Colonic mucosa (tissue), 4 donors: Measurements from ENCODE around the gene RPS10. TPM values are rescaled to one million over a fixed set of nuclear protein-coding genes. Genes with fewer than 3 reads are reported as not detected.
"Not testable (repeated sequence)": the region's sequence is repeated elsewhere in the genome, so short reads cannot be mapped to it uniquely, and the experiment has no call there.

Experiments used
- DNase-seq: peaks from one replicate; pipeline ENCODE4 v3.0.0-alpha.2; 2020
- H3K27ac ChIP-seq: fragments of 200-600 bp; one replicate; pipeline ENCODE4 v1.8.0; 2021
- H3K27me3 ChIP-seq: fragments of 200-600 bp; one replicate; pipeline ENCODE4 v1.8.0; 2021
- H3K36me3 ChIP-seq: fragments of 200-600 bp; one replicate; pipeline ENCODE4 v1.8.0; 2021
- H3K4me1 ChIP-seq: fragments of 200-600 bp; one replicate; pipeline ENCODE4 v1.8.0; 2021; ENCODE audit warnings: mild to moderate bottlenecking
- H3K4me3 ChIP-seq: fragments of 200-600 bp; one replicate; pipeline ENCODE4 v1.8.0; 2021
- H3K9ac ChIP-seq, 2 donors: one replicate each; pipeline ENCODE4 v1.7.0; 2013; ENCODE audit warnings: control low read depth in 2 of 2, low read depth in 2 of 2, low read length in 2 of 2
- H3K9me3 ChIP-seq: fragments of 200-600 bp; one replicate; pipeline ENCODE4 v1.8.0; 2021
- CTCF ChIP-seq: fragments of 200-600 bp; IDR thresholded peaks from one replicate; pipeline ENCODE4 v1.8.0; 2022; ENCODE audit warnings: antibody characterized with exemption, mild to moderate bottlenecking
- intact Hi-C: fragments of 100-400 bp; cut with DNase I; formaldehyde crosslinking; loops from one replicate; pipeline ENCODE4 v1.14.1; 2022
- total RNA-seq, 2 donors: library from RNA; stranded (reverse); fragmentation: NEBNext Ultra II Directional in 1 of 2; extraction: Animal tissue kit (Norgen Biotek cat#: 25700) in 1 of 2; gene quantifications; one replicate each; pipeline ENCODE4 v1.2.1, GENCODE V29; 2021
- donor health status: healthy.
- donor health status: DM: no; HTN: no; CAD: no.
- donor health status: DM: no; HTN: no; CAD: no.

RPS10 gene
- total RNA-seq, 2 donors from 2014 or later: 1,011 to 1,246 TPM

- H3K36me3 ChIP-seq: no peaks in the 10 kb centered on the region
- intact Hi-C loops: loop anchor here (10.0 kb wide), 1 partner anchor 59 kb away; no protein-coding TSS in a partner anchor
- no peak for TF ChIP-seq CTCF
- H3K9me3 ChIP-seq: no peaks in the 10 kb centered on the region
- no peak overlapping the region for H3K9ac ChIP-seq
- DNase-seq: no peak
- H3K27me3 ChIP-seq: no peaks in the 10 kb centered on the region
- no peaks in the 10 kb centered on the region for H3K4me1 ChIP-seq
- no peak overlapping the region for H3K4me3 ChIP-seq
- H3K27ac ChIP-seq: no peak overlapping the region
These were observed 52.4 kb downstream of the RPS10 start for GRCh38 chr6:34373511-34373910.

GRCh38 chr6:34371865-34372264 lies 54.0 kb downstream of the RPS10 start:
- intact Hi-C loops: loop anchor here (10.0 kb wide), 1 partner anchor 57 kb away; no protein-coding TSS in a partner anchor
- not testable (repeated sequence) for H3K4me1 ChIP-seq, DNase-seq

GRCh38 chr6:34370361-34370760 lies 55.5 kb downstream of the RPS10 start:
- intact Hi-C loops: loop anchor here (10.0 kb wide), 1 partner anchor 56 kb away; no protein-coding TSS in a partner anchor
- TF ChIP-seq CTCF: no peak
- DNase-seq: no peak
- Histone ChIP-seq H3K27ac (no peak overlapping the region), H3K36me3 (no peaks in the 10 kb centered on the region), H3K9ac (no peak overlapping the region), H3K4me1 (no peaks in the 10 kb centered on the region), H3K9me3 (no peaks in the 10 kb centered on the region), H3K4me3 (no peak overlapping the region), H3K27me3 (no peaks in the 10 kb centered on the region)

More at GRCh38 chr6:34371865-34372264, 54.0 kb downstream of the RPS10 start:
- not testable (repeated sequence) for H3K4me3 ChIP-seq, H3K27me3 ChIP-seq, H3K36me3 ChIP-seq, H3K27ac ChIP-seq, H3K9ac ChIP-seq, H3K9me3 ChIP-seq

- intact Hi-C loops: no loop called here
- H3K4me3 ChIP-seq: no peak overlapping the region
- H3K27me3 ChIP-seq: no peaks in the 10 kb centered on the region
- DNase-seq: no peak
- H3K4me1 ChIP-seq: no peaks in the 10 kb centered on the region
- no peak overlapping the region for H3K27ac ChIP-seq
- TF ChIP-seq CTCF: no peak
- no peak overlapping the region for H3K9ac ChIP-seq
- H3K9me3 ChIP-seq: no peaks in the 10 kb centered on the region
- H3K36me3 ChIP-seq: no peaks in the 10 kb centered on the region
These were observed 56.5 kb downstream of the RPS10 start for GRCh38 chr6:34369385-34369784.

Other genes starting within 250 kb of the RPS10 start
- gene HMGA1, start 189.2 kb downstream of the RPS10 start, total RNA-seq: 100 to 1,000 TPM; 184 to 536 TPM
- gene SMIM29, start 177.1 kb downstream of the RPS10 start, total RNA-seq: 10 to 100 TPM in 1 of 2 donors, 1 to 10 TPM in 1; 8.6 to 12.8 TPM
- 10 to 100 TPM; 11.9 to 16.2 TPM for gene NUDT3, start 33.4 kb downstream of the RPS10 start, total RNA-seq
- gene PACSIN1, start 40.0 kb upstream of the RPS10 start, total RNA-seq: under 1 TPM; 0.05 to 0.37 TPM
- 100 to 1,000 TPM in 1 of 2 donors, 10 to 100 TPM in 1; 71.0 to 102 TPM for gene SPDEF, start 130.3 kb upstream of the RPS10 start, total RNA-seq